WTC11 (cell line): ENCODE data around the gene HLA-DOB. TPM values are rescaled to one million over a fixed set of nuclear protein-coding genes. Genes with fewer than 3 reads are reported as not detected.

Experiments
- ATAC-seq: fragments of 200-7000 bp; cut with Tn5 transposase; 2 replicates; pipeline ENCODE4 v1.10.0; 2021; ENCODE audit warnings: mild to moderate bottlenecking, moderate library complexity
- CTCF ChIA-PET: fragments of 300-600 bp; sonication (Branson Sonifier 250); formaldehyde crosslinking; loops from one replicate; lab custom pipeline; 2021; ENCODE audit warnings: antibody characterized with exemption; lab: Charles Lee
- POLR2A ChIA-PET: fragments of 350-600 bp; sonication (Branson Sonifier 250); formaldehyde crosslinking; loops from one replicate; lab custom pipeline; 2021; ENCODE audit warnings: antibody characterized with exemption; lab: Charles Lee
- DNase-seq: peaks from one replicate; pipeline ENCODE4 v3.0.0; 2021; ENCODE audit warnings: low spot score
- H3K27ac Mint-ChIP-seq: 2 replicates; pipeline ENCODE4 v1.8.0; 2021; ENCODE audit warnings: mixed read lengths
- H3K27me3 Mint-ChIP-seq: 2 replicates; pipeline ENCODE4 v1.8.0; 2021; ENCODE audit warnings: low read depth, mild to moderate bottlenecking, moderate library complexity, mixed read lengths
- H3K36me3 Mint-ChIP-seq: 2 replicates; pipeline ENCODE4 v1.8.0; 2021; ENCODE audit warnings: mixed read lengths
- H3K4me1 Mint-ChIP-seq: 2 replicates; pipeline ENCODE4 v1.8.0; 2022; ENCODE audit warnings: mixed read lengths
- H3K4me3 Mint-ChIP-seq: 2 replicates; pipeline ENCODE4 v1.8.0; 2021; ENCODE audit warnings: mild to moderate bottlenecking, moderate library complexity, mixed read lengths
- H3K9me3 Mint-ChIP-seq: 2 replicates; pipeline ENCODE4 v1.8.0; 2021; ENCODE audit warnings: mixed read lengths
- ELF4 ChIP-seq: sonication (generic); formaldehyde crosslinking; IDR thresholded peaks from 2 replicates; pipeline ENCODE4 v1.8.1; 2022; ENCODE audit warnings: low read depth, mild to moderate bottlenecking, moderate library complexity, missing genetic modification reagents
- FOXJ3 ChIP-seq: sonication (generic); formaldehyde crosslinking; IDR thresholded peaks from 2 replicates; pipeline ENCODE4 v1.9.0; 2021; ENCODE audit warnings: missing genetic modification reagents, mild to moderate bottlenecking, borderline replicate concordance
- KAT7 ChIP-seq: sonication (generic); formaldehyde crosslinking; IDR thresholded peaks from 2 replicates; pipeline ENCODE4 v1.8.1; 2023; ENCODE audit warnings: missing genetic modification reagents, mild to moderate bottlenecking, borderline replicate concordance
- MAX ChIP-seq: sonication (generic); formaldehyde crosslinking; IDR thresholded peaks from 2 replicates; pipeline ENCODE4 v1.8.0; 2022; ENCODE audit warnings: mild to moderate bottlenecking, missing genetic modification reagents
- MLX ChIP-seq: sonication (generic); formaldehyde crosslinking; IDR thresholded peaks from 2 replicates; pipeline ENCODE4 v1.8.1; 2023; ENCODE audit warnings: mild to moderate bottlenecking, missing genetic modification reagents, moderate library complexity
- OVOL2 ChIP-seq: fragments of 250-450 bp; sonication (Bioruptor Pico); IDR thresholded peaks from 2 replicates; pipeline ENCODE4 v1.9.0; 2021; ENCODE audit warnings: mild to moderate bottlenecking, borderline replicate concordance
- RELA ChIP-seq: sonication (generic); formaldehyde crosslinking; IDR thresholded peaks from 2 replicates; pipeline ENCODE4 v1.8.1; 2022; ENCODE audit warnings: missing genetic modification reagents, mild to moderate bottlenecking, borderline replicate concordance
- SMAD4 ChIP-seq: sonication (generic); formaldehyde crosslinking; IDR thresholded peaks from 2 replicates; pipeline ENCODE4 v1.8.0; 2022; ENCODE audit warnings: mild to moderate bottlenecking, missing genetic modification reagents
- SOX15 ChIP-seq: fragments of 250-450 bp; sonication (Bioruptor Pico); IDR thresholded peaks from 2 replicates; pipeline ENCODE4 v1.9.0; 2021; ENCODE audit warnings: mild to moderate bottlenecking
- SP1 ChIP-seq: sonication (generic); formaldehyde crosslinking; conservative IDR thresholded peaks from 2 replicates; pipeline ENCODE4 v1.8.1; 2022; ENCODE audit warnings: missing genetic modification reagents
- TP53 ChIP-seq: sonication (generic); formaldehyde crosslinking; IDR thresholded peaks from 2 replicates; pipeline ENCODE4 v1.8.1; 2023; ENCODE audit warnings: mild to moderate bottlenecking, missing genetic modification reagents
- USF1 ChIP-seq: sonication (generic); formaldehyde crosslinking; IDR thresholded peaks from 2 replicates; pipeline ENCODE4 v1.8.0; 2022; ENCODE audit warnings: mild to moderate bottlenecking, missing genetic modification reagents
- ZNF219 ChIP-seq: sonication (generic); formaldehyde crosslinking; IDR thresholded peaks from 2 replicates; pipeline ENCODE4 v1.8.0; 2023; ENCODE audit warnings: missing genetic modification reagents, mild to moderate bottlenecking, borderline replicate concordance
- ZNF396 ChIP-seq: fragments of 250-450 bp; sonication (Bioruptor Pico); IDR thresholded peaks from 2 replicates; pipeline ENCODE4 v1.8.0; 2021; ENCODE audit warnings: mild to moderate bottlenecking, moderate library complexity, borderline replicate concordance
- ZNF416 ChIP-seq: fragments of 250-450 bp; sonication (Bioruptor Pico); IDR thresholded peaks from 2 replicates; pipeline ENCODE4 v1.9.0; 2021; ENCODE audit warnings: mild to moderate bottlenecking, inconsistent platforms
- ZNF512 ChIP-seq: sonication (generic); formaldehyde crosslinking; IDR thresholded peaks from 2 replicates; pipeline ENCODE4 v1.8.1; 2022; ENCODE audit warnings: missing genetic modification reagents, borderline replicate concordance
- total RNA-seq: library from RNA; stranded (reverse); gene quantifications from 3 replicates; pipeline ENCODE4 v1.2.3, GENCODE V29; 2021
- TF ChIP-seq, protein P1 (sequence below): fragments of 250-450 bp; sonication (Bioruptor Pico); conservative IDR thresholded peaks from 2 replicates; pipeline ENCODE4 v1.9.0; 2021; ENCODE audit warnings: mild to moderate bottlenecking
- TF ChIP-seq, protein P2 (sequence below): sonication (generic); formaldehyde crosslinking; IDR thresholded peaks from 2 replicates; pipeline ENCODE4 v1.8.0; 2022; ENCODE audit warnings: missing genetic modification reagents
- TF ChIP-seq, protein P3 (sequence below): sonication (generic); formaldehyde crosslinking; IDR thresholded peaks from 2 replicates; pipeline ENCODE4 v1.8.1; 2023; ENCODE audit warnings: mild to moderate bottlenecking, missing genetic modification reagents, moderate library complexity

Gene HLA-DOB
- total RNA-seq, 1 experiment from 2014 or later = 0.15 TPM

- no peak for DNase-seq
- H3K27me3 Mint-ChIP-seq = peaks cover 84% of the 10 kb centered on the region
- CTCF ChIA-PET = interaction anchor here (1.0 to 9.4 kb wide), 6 partner anchors 11 to 129 kb away, joined by 3 to 291 read pairs (median 28); partner anchors contain the start of genes PSMB8 and TAP2
- TF ChIP-seq KAT7 (CRISPR knock-in tag) (no peak), OVOL2 (CRISPR knock-in tag) (no peak), RELA (CRISPR knock-in tag) (no peak), TP53 (CRISPR knock-in tag) (no peak), MAX (CRISPR knock-in tag) (no peak), ZNF396 (no peak), ZNF219 (CRISPR knock-in tag) (no peak), ZNF512 (no peak), ZNF416 (CRISPR knock-in tag) (no peak), ELF4 (no peak), USF1 (CRISPR knock-in tag) (no peak), SMAD4 (CRISPR knock-in tag) (no peak), SP1 (CRISPR knock-in tag) (no peak), SOX15 (CRISPR knock-in tag) (no peak), MLX (CRISPR knock-in tag) (no peak), FOXJ3 (CRISPR knock-in tag) (no peak)
- TF ChIP-seq, protein P1, sequence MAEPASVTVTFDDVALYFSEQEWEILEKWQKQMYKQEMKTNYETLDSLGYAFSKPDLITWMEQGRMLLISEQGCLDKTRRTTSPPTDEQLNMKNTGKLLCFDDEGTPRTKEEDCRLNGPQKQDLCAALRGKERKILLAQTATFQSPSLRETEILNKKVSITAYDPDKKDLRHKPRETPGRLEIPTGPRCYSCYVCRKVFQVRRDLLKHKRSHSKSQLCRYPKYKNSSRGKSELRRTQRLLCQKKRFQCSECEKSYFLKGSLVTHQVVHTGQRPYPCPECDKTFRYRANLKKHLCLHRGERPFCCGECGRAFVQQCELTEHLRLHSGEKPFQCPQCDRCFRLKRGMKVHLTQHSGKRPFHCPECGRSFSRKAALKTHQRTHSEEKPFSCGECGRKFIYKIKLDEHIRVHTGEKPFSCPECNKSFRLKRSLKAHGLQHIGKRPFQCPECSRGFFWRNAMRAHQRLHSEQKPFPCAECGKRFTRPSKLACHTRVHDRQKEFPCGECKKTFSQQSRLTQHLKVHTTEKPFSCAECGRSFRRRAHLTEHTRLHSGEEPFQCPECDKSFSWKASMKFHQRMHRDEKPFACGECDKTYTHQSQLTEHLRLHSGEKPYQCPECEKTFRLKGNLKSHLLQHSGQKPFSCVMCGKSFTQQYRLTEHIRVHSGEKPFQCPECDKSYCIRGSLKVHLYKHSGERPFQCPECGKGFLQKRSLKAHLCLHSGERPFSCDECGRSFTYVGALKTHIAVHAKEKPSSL (CRISPR knock-in tag) = no peak
- TF ChIP-seq, protein P2, sequence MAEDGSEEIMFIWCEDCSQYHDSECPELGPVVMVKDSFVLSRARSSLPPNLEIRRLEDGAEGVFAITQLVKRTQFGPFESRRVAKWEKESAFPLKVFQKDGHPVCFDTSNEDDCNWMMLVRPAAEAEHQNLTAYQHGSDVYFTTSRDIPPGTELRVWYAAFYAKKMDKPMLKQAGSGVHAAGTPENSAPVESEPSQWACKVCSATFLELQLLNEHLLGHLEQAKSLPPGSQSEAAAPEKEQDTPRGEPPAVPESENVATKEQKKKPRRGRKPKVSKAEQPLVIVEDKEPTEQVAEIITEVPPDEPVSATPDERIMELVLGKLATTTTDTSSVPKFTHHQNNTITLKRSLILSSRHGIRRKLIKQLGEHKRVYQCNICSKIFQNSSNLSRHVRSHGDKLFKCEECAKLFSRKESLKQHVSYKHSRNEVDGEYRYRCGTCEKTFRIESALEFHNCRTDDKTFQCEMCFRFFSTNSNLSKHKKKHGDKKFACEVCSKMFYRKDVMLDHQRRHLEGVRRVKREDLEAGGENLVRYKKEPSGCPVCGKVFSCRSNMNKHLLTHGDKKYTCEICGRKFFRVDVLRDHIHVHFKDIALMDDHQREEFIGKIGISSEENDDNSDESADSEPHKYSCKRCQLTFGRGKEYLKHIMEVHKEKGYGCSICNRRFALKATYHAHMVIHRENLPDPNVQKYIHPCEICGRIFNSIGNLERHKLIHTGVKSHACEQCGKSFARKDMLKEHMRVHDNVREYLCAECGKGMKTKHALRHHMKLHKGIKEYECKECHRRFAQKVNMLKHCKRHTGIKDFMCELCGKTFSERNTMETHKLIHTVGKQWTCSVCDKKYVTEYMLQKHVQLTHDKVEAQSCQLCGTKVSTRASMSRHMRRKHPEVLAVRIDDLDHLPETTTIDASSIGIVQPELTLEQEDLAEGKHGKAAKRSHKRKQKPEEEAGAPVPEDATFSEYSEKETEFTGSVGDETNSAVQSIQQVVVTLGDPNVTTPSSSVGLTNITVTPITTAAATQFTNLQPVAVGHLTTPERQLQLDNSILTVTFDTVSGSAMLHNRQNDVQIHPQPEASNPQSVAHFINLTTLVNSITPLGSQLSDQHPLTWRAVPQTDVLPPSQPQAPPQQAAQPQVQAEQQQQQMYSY = no peak
- TF ChIP-seq, protein P3, sequence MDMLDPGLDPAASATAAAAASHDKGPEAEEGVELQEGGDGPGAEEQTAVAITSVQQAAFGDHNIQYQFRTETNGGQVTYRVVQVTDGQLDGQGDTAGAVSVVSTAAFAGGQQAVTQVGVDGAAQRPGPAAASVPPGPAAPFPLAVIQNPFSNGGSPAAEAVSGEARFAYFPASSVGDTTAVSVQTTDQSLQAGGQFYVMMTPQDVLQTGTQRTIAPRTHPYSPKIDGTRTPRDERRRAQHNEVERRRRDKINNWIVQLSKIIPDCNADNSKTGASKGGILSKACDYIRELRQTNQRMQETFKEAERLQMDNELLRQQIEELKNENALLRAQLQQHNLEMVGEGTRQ (CRISPR knock-in tag) = no peak
- TF ChIP-seq, all 79 proteins: peak for 0
- Mint-ChIP-seq H3K36me3 (peaks cover 2% of the 10 kb centered on the region), H3K4me1 (peaks cover 15% of the 10 kb centered on the region), H3K9me3 (no peaks in the 10 kb centered on the region), H3K4me3 (no peak overlapping the region; the same call in 1 of the 2 replicates), H3K27ac (no peak overlapping the region)
- POLR2A ChIA-PET = interaction anchor here (3.6 kb wide), 1 partner anchor 11 kb away, joined by 28 read pairs; the partner anchor contains the start of gene PSMB8
- no peak for ATAC-seq
Observed at GRCh38 chr6:32855467-32856174, 38.8 kb upstream of the HLA-DOB start.
